ENCODE measurements around the gene RNF26.
"Not testable (repeated sequence)": the region's sequence is repeated elsewhere in the genome, so short reads cannot be mapped to it uniquely, and the experiment has no call there.

Gene RNF26

GRCh38 chr11:119378851-119379465 lies 44.6 kb downstream of the RNF26 start:
- Histone ChIP-seq H3K27me3 (ENCODE audit: control insufficient read depth, insufficient read depth, low read length, poor library complexity, severe bottlenecking) (peaks cover 5% of the 10 kb centered on the region), H3K9me3 (ENCODE audit: control insufficient read depth, low read length) (no peaks in the 10 kb centered on the region), H3K36me3 (ENCODE audit: control insufficient read depth, insufficient read depth, low read length) (no peaks in the 10 kb centered on the region), H3K4me3 (ENCODE audit: insufficient read depth, low read depth, low read length) (peak overlapping the region; percentile 2), H3K4me1 (ENCODE audit: control insufficient read depth, insufficient read depth, low read length) (peaks cover 59% of the 10 kb centered on the region), H3K27ac (ENCODE audit: insufficient read depth, low read depth, low read length, poor library complexity, severe bottlenecking) (peak overlapping the region; percentile 39)
- 29 to 34% methylated on average over 10 of the region's 10 CpGs for WGBS, 2 experiments

GRCh38 chr11:119380160-119380826 lies 46.0 kb downstream of the RNF26 start:
- Histone ChIP-seq H3K4me1 (ENCODE audit: control insufficient read depth, insufficient read depth, low read length) (peaks cover 48% of the 10 kb centered on the region), H3K27ac (ENCODE audit: insufficient read depth, low read depth, low read length, poor library complexity, severe bottlenecking) (no peak overlapping the region), H3K36me3 (ENCODE audit: control insufficient read depth, insufficient read depth, low read length) (no peaks in the 10 kb centered on the region), H3K4me3 (ENCODE audit: insufficient read depth, low read depth, low read length) (peak overlapping the region; percentile 52), H3K9me3 (ENCODE audit: control insufficient read depth, low read length) (no peaks in the 10 kb centered on the region), H3K27me3 (ENCODE audit: control insufficient read depth, insufficient read depth, low read length, poor library complexity, severe bottlenecking) (peaks cover 5% of the 10 kb centered on the region)
- 75 to 77% methylated on average over 13 of the region's 13 CpGs for WGBS, 2 experiments

GRCh38 chr11:119380827-119381180 lies 46.5 kb downstream of the RNF26 start:
- Histone ChIP-seq H3K27me3 (ENCODE audit: control insufficient read depth, insufficient read depth, low read length, poor library complexity, severe bottlenecking) (peaks cover 5% of the 10 kb centered on the region), H3K4me1 (ENCODE audit: control insufficient read depth, insufficient read depth, low read length) (peaks cover 43% of the 10 kb centered on the region), H3K27ac (ENCODE audit: insufficient read depth, low read depth, low read length, poor library complexity, severe bottlenecking) (no peak overlapping the region), H3K4me3 (ENCODE audit: insufficient read depth, low read depth, low read length) (peak overlapping the region; percentile 52), H3K9me3 (ENCODE audit: control insufficient read depth, low read length) (no peaks in the 10 kb centered on the region), H3K36me3 (ENCODE audit: control insufficient read depth, insufficient read depth, low read length) (no peaks in the 10 kb centered on the region)
- 2 to 4% methylated on average over 8 to 10 of the region's 10 CpGs for WGBS, 2 experiments

- WGBS, 2 experiments, result 0% methylated on average over 54 of the region's 54 CpGs
- no peaks in the 10 kb centered on the region for H3K36me3 ChIP-seq (ENCODE audit: control insufficient read depth, insufficient read depth, low read length)
- H3K27ac ChIP-seq (ENCODE audit: insufficient read depth, low read depth, low read length, poor library complexity, severe bottlenecking), result no peak within 1 kb of the TSS
- H3K9me3 ChIP-seq (ENCODE audit: control insufficient read depth, low read length), result no peaks in the 10 kb centered on the region
- H3K4me3 ChIP-seq (ENCODE audit: insufficient read depth, low read depth, low read length), result peak within 1 kb of the TSS; percentile 52
- peaks cover 37% of the 10 kb centered on the region for H3K4me1 ChIP-seq (ENCODE audit: control insufficient read depth, insufficient read depth, low read length)
- H3K27me3 ChIP-seq (ENCODE audit: control insufficient read depth, insufficient read depth, low read length, poor library complexity, severe bottlenecking), result peaks cover 5% of the 10 kb centered on the region
Observed at GRCh38 chr11:119381181-119381988, 47.1 kb downstream of the RNF26 start, which contains the start of gene USP2. Gene USP2, minus strand, starts transcription at chr11:119381690. Its CDS starts 8,210 bp downstream, at chr11:119373480.

GRCh38 chr11:119382101-119382500 lies 47.8 kb downstream of the RNF26 start:
- peaks cover 5% of the 10 kb centered on the region for H3K27me3 ChIP-seq (ENCODE audit: control insufficient read depth, insufficient read depth, low read length, poor library complexity, severe bottlenecking)
- H3K4me3 ChIP-seq (ENCODE audit: insufficient read depth, low read depth, low read length), result peak overlapping the region; percentile 52
- H3K4me1 ChIP-seq (ENCODE audit: control insufficient read depth, insufficient read depth, low read length), result peaks cover 31% of the 10 kb centered on the region
- H3K9me3 ChIP-seq (ENCODE audit: control insufficient read depth, low read length), result no peaks in the 10 kb centered on the region
- no peaks in the 10 kb centered on the region for H3K36me3 ChIP-seq (ENCODE audit: control insufficient read depth, insufficient read depth, low read length)
- 27 to 31% methylated on average over 9 of the region's 9 CpGs for WGBS, 2 experiments
- H3K27ac ChIP-seq (ENCODE audit: insufficient read depth, low read depth, low read length, poor library complexity, severe bottlenecking), result no peak overlapping the region

GRCh38 chr11:119382513-119382912 lies 48.2 kb downstream of the RNF26 start:
- not testable (repeated sequence) for H3K36me3 ChIP-seq (ENCODE audit: control insufficient read depth, insufficient read depth, low read length); H3K4me3 ChIP-seq (ENCODE audit: insufficient read depth, low read depth, low read length); H3K27ac ChIP-seq (ENCODE audit: insufficient read depth, low read depth, low read length, poor library complexity, severe bottlenecking); H3K27me3 ChIP-seq (ENCODE audit: control insufficient read depth, insufficient read depth, low read length, poor library complexity, severe bottlenecking); H3K9me3 ChIP-seq (ENCODE audit: control insufficient read depth, low read length)
- peaks cover 27% of the 10 kb centered on the region for H3K4me1 ChIP-seq (ENCODE audit: control insufficient read depth, insufficient read depth, low read length)
- WGBS, 2 experiments, result 90 to 91% methylated on average over 14 of the region's 14 CpGs

- Histone ChIP-seq H3K4me1 (ENCODE audit: control insufficient read depth, insufficient read depth, low read length) (peaks cover 9% of the 10 kb centered on the region), H3K4me3 (ENCODE audit: insufficient read depth, low read depth, low read length) (no peak overlapping the region), H3K9me3 (ENCODE audit: control insufficient read depth, low read length) (no peaks in the 10 kb centered on the region), H3K27ac (ENCODE audit: insufficient read depth, low read depth, low read length, poor library complexity, severe bottlenecking) (no peak overlapping the region), H3K36me3 (ENCODE audit: control insufficient read depth, insufficient read depth, low read length) (no peaks in the 10 kb centered on the region), H3K27me3 (ENCODE audit: control insufficient read depth, insufficient read depth, low read length, poor library complexity, severe bottlenecking) (peaks cover 5% of the 10 kb centered on the region)
- WGBS, 2 experiments, result 86 to 92% methylated on average over 2 of the region's 2 CpGs
Observed at GRCh38 chr11:119384332-119384731, 50.0 kb downstream of the RNF26 start.
